MM.1S (cell line): ENCODE data around the gene MAPK7.

Source experiments
- DNase-seq: peaks from one replicate; pipeline ENCODE4 v3.0.0-alpha.2; 2015
- H2AFZ ChIP-seq: fragments of 300-600 bp; sonication (generic); 2 replicates; pipeline ENCODE4 v1.6.0; 2016; ENCODE audit warnings: antibody characterized with exemption, low read length
- H3F3A ChIP-seq: fragments of 300-600 bp; sonication (generic); 2 replicates; pipeline ENCODE4 v1.6.1; 2016; ENCODE audit warnings: mild to moderate bottlenecking, antibody characterized with exemption, low read length, moderate library complexity, mixed read lengths; ENCODE audit not compliant: insufficient read depth
- H3K27ac ChIP-seq: fragments of 300-600 bp; sonication (generic); 2 replicates; pipeline ENCODE4 v1.5.1; 2016; ENCODE audit warnings: mild to moderate bottlenecking, low read length
- H3K27me3 ChIP-seq: fragments of 300-600 bp; sonication (generic); replicated peaks from 2 replicates; pipeline ENCODE4 v1.6.0; 2016; ENCODE audit warnings: low read length; ENCODE audit not compliant: insufficient read depth
- H3K36me3 ChIP-seq: fragments of 300-600 bp; sonication (generic); replicated peaks from 2 replicates; pipeline ENCODE4 v1.6.1; 2016; ENCODE audit warnings: mild to moderate bottlenecking, low read length, mixed read lengths; ENCODE audit not compliant: insufficient read depth
- H3K4me1 ChIP-seq: fragments of 300-600 bp; sonication (generic); 2 replicates; pipeline ENCODE4 v1.6.1; 2016; ENCODE audit warnings: low read length, mixed read lengths
- H3K4me2 ChIP-seq: fragments of 300-600 bp; sonication (generic); 2 replicates; pipeline ENCODE4 v1.6.0; 2016; ENCODE audit warnings: low read depth, low read length
- H3K4me3 ChIP-seq: fragments of 300-600 bp; sonication (generic); 2 replicates; pipeline ENCODE4 v1.5.1; 2016; ENCODE audit warnings: low read length, mixed read lengths
- H3K79me2 ChIP-seq: fragments of 300-600 bp; sonication (generic); 2 replicates; pipeline ENCODE4 v1.6.1; 2016; ENCODE audit warnings: mixed run types, low read length, mixed read lengths
- H3K9ac ChIP-seq: fragments of 300-600 bp; sonication (generic); 2 replicates; pipeline ENCODE4 v1.6.1; 2016; ENCODE audit warnings: low read length, mixed read lengths
- H3K9me2 ChIP-seq: fragments of 300-600 bp; sonication (generic); replicated peaks from 2 replicates; pipeline ENCODE4 v1.6.1; 2016; ENCODE audit warnings: mild to moderate bottlenecking, low read length, mixed read lengths; ENCODE audit not compliant: insufficient read depth
- H3K9me3 ChIP-seq: fragments of 300-600 bp; sonication (generic); replicated peaks from 2 replicates; pipeline ENCODE4 v1.6.1; 2016; ENCODE audit warnings: mild to moderate bottlenecking, low read length, mixed read lengths; ENCODE audit not compliant: insufficient read depth
- H4K20me1 ChIP-seq: fragments of 300-600 bp; sonication (generic); 2 replicates; pipeline ENCODE4 v1.6.1; 2016; ENCODE audit warnings: mild to moderate bottlenecking, low read length, moderate library complexity, mixed read lengths; ENCODE audit not compliant: insufficient read depth
- CTCF ChIP-seq: fragments of 300-600 bp; sonication (generic); IDR thresholded peaks from 2 replicates; pipeline ENCODE4 v1.5.1; 2016; ENCODE audit warnings: antibody characterized with exemption, low read length, mixed read lengths
- EZH2 ChIP-seq: fragments of 300-600 bp; sonication (generic); optimal IDR thresholded peaks from 2 replicates; pipeline ENCODE3; 2017; ENCODE audit warnings: low read depth, mild to moderate bottlenecking, antibody characterized with exemption, low read length, mixed read lengths
- EZH2phosphoT487 ChIP-seq: fragments of 300-600 bp; sonication (generic); IDR thresholded peaks from 2 replicates; pipeline ENCODE4 v1.6.1; 2018; ENCODE audit warnings: antibody characterized with exemption, low read length

MAPK7 gene

DNA sequence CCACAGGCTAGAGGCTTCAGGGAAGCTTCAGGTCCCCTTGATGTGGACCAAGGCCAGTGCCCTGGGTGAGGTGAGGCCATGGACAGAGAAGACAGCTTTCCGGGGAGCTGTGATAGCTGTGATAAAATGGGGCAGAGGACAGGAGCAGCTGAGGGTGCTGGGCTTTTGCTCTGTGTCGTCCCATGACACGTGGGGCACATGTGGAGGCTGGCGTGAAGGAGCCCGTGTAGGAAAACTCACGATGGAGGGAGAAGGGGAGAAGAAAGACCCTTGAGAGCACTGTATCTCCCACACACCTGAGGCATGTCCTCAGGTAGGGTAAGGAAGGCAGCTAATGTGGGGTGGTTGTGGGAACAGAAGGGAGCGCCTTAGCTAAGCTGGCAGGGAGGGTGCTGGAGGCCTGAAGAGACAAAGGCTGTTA, 37.1 kb upstream of the MAPK7 start:
- H3K9me3 ChIP-seq = no peaks in the 10 kb centered on the region
- no peak for DNase-seq
- H3F3A ChIP-seq = no peaks in the 10 kb centered on the region
- no peaks in the 10 kb centered on the region for H3K4me1 ChIP-seq
- no peaks in the 10 kb centered on the region for H3K27me3 ChIP-seq
- no peak overlapping the region for H3K9ac ChIP-seq
- no peak overlapping the region for H3K4me2 ChIP-seq
- no peaks in the 10 kb centered on the region for H3K79me2 ChIP-seq
- H3K27ac ChIP-seq = no peak overlapping the region
- H3K4me3 ChIP-seq = no peak overlapping the region
- H2AFZ ChIP-seq = no peak overlapping the region
- H4K20me1 ChIP-seq = no peaks in the 10 kb centered on the region
- no peaks in the 10 kb centered on the region for H3K9me2 ChIP-seq
- TF ChIP-seq CTCF (no peak), EZH2phosphoT487 (no peak), EZH2 (no peak)
- H3K36me3 ChIP-seq = no peaks in the 10 kb centered on the region

DNA sequence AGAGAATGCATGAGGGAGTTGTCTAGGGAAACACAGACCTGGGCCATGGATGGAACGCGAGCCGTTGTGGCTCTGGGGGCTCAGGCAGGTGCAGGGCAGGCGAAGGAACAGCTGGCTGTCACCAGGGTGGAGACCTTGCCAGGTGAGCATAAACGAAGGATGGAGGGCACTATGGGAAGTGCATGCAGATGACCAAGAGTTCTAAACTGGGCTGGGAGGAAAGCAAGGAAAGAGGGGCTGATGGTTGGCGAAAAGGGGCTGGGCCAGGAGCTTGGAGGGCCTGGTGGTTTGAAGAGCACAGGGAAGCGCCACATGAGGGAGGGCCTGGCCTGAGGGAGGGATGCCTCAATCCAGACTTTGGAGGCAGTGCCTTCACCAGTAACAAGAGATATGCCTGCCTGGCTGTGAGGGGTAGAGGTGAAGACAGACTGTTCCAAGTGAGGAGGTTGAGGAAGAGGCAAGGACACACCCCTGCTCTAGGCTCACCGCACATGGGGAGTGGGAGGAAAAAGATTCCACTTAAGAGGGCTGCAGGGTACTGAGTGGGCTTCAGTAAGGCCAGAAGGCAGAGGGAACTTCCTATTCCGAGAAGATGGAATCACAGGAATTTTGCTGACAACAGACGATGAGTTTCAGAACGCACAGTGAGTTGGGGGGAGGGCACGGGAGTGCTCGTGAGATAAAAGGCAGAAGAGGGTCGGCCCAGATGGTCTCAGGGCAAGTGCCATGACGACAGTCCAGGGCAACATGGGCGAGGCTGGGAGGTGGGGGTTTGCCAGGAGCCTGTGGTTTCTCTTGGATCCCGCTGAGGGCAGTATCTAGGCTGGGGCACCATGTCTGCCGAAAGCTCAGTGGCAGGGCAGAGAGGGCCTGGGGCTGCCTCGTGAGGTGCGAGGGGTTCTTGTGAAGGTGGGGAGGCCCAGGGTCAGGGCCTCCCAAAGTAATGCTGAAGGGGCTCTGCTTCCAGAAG, 36.4 kb upstream of the MAPK7 start:
- no peaks in the 10 kb centered on the region for H4K20me1 ChIP-seq
- H3K4me3 ChIP-seq = no peak overlapping the region
- no peaks in the 10 kb centered on the region for H3K79me2 ChIP-seq
- no peaks in the 10 kb centered on the region for H3K4me1 ChIP-seq
- H3K9me3 ChIP-seq = no peaks in the 10 kb centered on the region
- H3F3A ChIP-seq = no peaks in the 10 kb centered on the region
- no peaks in the 10 kb centered on the region for H3K27me3 ChIP-seq
- TF ChIP-seq EZH2 = no peak
- TF ChIP-seq EZH2phosphoT487 = no peak
- no peak for TF ChIP-seq CTCF
- DNase-seq = no peak
- H3K36me3 ChIP-seq = no peaks in the 10 kb centered on the region
- no peaks in the 10 kb centered on the region for H3K9me2 ChIP-seq
- no peak overlapping the region for H2AFZ ChIP-seq
- H3K9ac ChIP-seq = no peak overlapping the region
- no peak overlapping the region for H3K27ac ChIP-seq
- no peak overlapping the region for H3K4me2 ChIP-seq

- TF ChIP-seq EZH2 (no peak), EZH2phosphoT487 (no peak), CTCF (no peak)
- H3K4me3 ChIP-seq = no peak overlapping the region
- H3K27ac ChIP-seq = no peak overlapping the region
- H3K79me2 ChIP-seq = no peaks in the 10 kb centered on the region
- no peaks in the 10 kb centered on the region for H3K9me2 ChIP-seq
- no peaks in the 10 kb centered on the region for H4K20me1 ChIP-seq
- H3K9me3 ChIP-seq = no peaks in the 10 kb centered on the region
- no peak for DNase-seq
- no peaks in the 10 kb centered on the region for H3K4me1 ChIP-seq
- H3F3A ChIP-seq = no peaks in the 10 kb centered on the region
- H2AFZ ChIP-seq = no peak overlapping the region
- H3K4me2 ChIP-seq = no peak overlapping the region
- no peak overlapping the region for H3K9ac ChIP-seq
- H3K27me3 ChIP-seq = no peaks in the 10 kb centered on the region
- H3K36me3 ChIP-seq = no peaks in the 10 kb centered on the region
Observed at GRCh38 chr17:19342611-19343255, 35.6 kb upstream of the MAPK7 start.
